ENCODE results near the gene PITPNC1. TPM values are rescaled to one million over a fixed set of nuclear protein-coding genes. Genes with fewer than 3 reads are reported as not detected.

PITPNC1 gene
- total and polyA plus RNA-seq, 5 donors from 2014 or later, result 27.3 to 47.9 (median 39.5) TPM

Other genes starting within 250 kb of the PITPNC1 start
- gene HELZ, start 132.1 kb upstream of the PITPNC1 start, total RNA-seq, result 130 TPM
- 10 to 100 TPM; 48.3 to 57.9 (median 53.6) TPM for gene HELZ, start 132.1 kb upstream of the PITPNC1 start, polyA plus RNA-seq
- gene PSMD12, start 10.7 kb upstream of the PITPNC1 start, total RNA-seq, result 44.2 TPM
- gene PSMD12, start 10.7 kb upstream of the PITPNC1 start, polyA plus RNA-seq, result 10 to 100 TPM; 31.7 to 42.7 (median 37.0) TPM

All from CD4-positive, CD25-positive, alpha-beta regulatory T cell (primary cell).